Heart left ventricle (tissue), 16 donors: ENCODE data around the gene TMBIM1. TPM values are rescaled to one million over a fixed set of nuclear protein-coding genes. Genes with fewer than 3 reads are reported as not detected.

Experiments
- ATAC-seq, 4 donors: fragments of 200-7000 bp; cut with Tn5 transposase; one replicate each; pipeline ENCODE4 v1.9.1; 2020 to 2022; ENCODE audit warnings: moderate library complexity in 4 of 4, mild to moderate bottlenecking in 3 of 4, moderate number of reproducible peaks in 1 of 4
- DNase-seq, 5 donors: peaks; one replicate each; pipeline ENCODE4 v3.0.0-alpha.2; 2020
- H3K27ac ChIP-seq, 12 donors: fragments of 200-600 bp; sonication (generic) in 4 of 12; one replicate each; pipeline versions ENCODE4 v1.5.0 to v1.8.0; 2016 to 2022; ENCODE audit warnings: mild to moderate bottlenecking in 2 of 12
- H3K27me3 ChIP-seq, 9 donors: fragments of 200-600 bp; sonication (generic) in 2 of 9; one replicate each; pipeline versions ENCODE4 v1.5.1 to v1.8.0; 2016 to 2022; ENCODE audit warnings: mild to moderate bottlenecking in 3 of 9
- H3K36me3 ChIP-seq, 9 donors: fragments of 200-600 bp; sonication (generic) in 2 of 9; one replicate each; pipeline versions ENCODE4 v1.5.0 to v1.8.0; 2018 to 2022; ENCODE audit warnings: mild to moderate bottlenecking in 2 of 9
- H3K4me1 ChIP-seq, 12 donors: fragments of 200-600 bp; sonication (generic) in 4 of 12; one replicate each; pipeline versions ENCODE4 v1.5.0 to v1.8.0; 2016 to 2022; ENCODE audit warnings: mild to moderate bottlenecking in 3 of 12
- H3K4me3 ChIP-seq, 12 donors: fragments of 200-600 bp; sonication (generic) in 4 of 12; one replicate each; pipeline versions ENCODE4 v1.5.0 to v1.8.0; 2017 to 2022; ENCODE audit warnings: mild to moderate bottlenecking in 9 of 12, moderate library complexity in 4 of 12
- H3K9me3 ChIP-seq, 12 donors: fragments of 200-600 bp; sonication (generic) in 4 of 12; one replicate each; pipeline versions ENCODE4 v1.5.0 to v1.8.0; 2016 to 2022; ENCODE audit warnings: mild to moderate bottlenecking in 1 of 12
- POLR2A ChIP-seq, 2 donors: fragments of 450-650 bp; IDR thresholded peaks; one replicate each; pipeline ENCODE4 v1.6.1; 2017; ENCODE audit warnings: antibody characterized with exemption in 2 of 2, mild to moderate bottlenecking in 2 of 2, moderate library complexity in 2 of 2
- WGBS, 4 donors: extraction: QIAGEN DNeasy Blood & Tissue Kit in 2 of 4; methylation state at CpG; one replicate each; pipeline versions ENCODE4 v1.1.5 to v1.1.7; 2013 to 2018; 5-methylcytosine and 5-hydroxymethylcytosine counted together
- intact Hi-C, 10 donors: fragments of 100-400 bp; cut with DNase I; formaldehyde crosslinking; loops; one replicate each; pipeline versions ENCODE4 v1.11.1 to v1.14.2; 2022
- polyA plus RNA-seq, 2 donors: library from polyadenylated mRNA; stranded (reverse); fragments of 200-250 nt; gene quantifications; one replicate each; pipeline ENCODE4 v1.2.3, GENCODE V29; 2013
- total RNA-seq, 9 donors: library from RNA; depleted of rRNA in 2 of 9; stranded (reverse); fragments of >200 nt in 2 of 9; fragmentation: NEBNext Ultra II Directional in 3 of 9; extraction: Animal tissue kit (Norgen Biotek cat#: 25700) in 3 of 9; gene quantifications; one replicate each; pipeline versions ENCODE4 v1.1.0 to v1.2.4, GENCODE V29; 2016 to 2023
- TF ChIP-seq, protein P1 (sequence below), 12 donors: fragments of 200-600 bp; sonication (generic) in 4 of 12; IDR thresholded peaks; one replicate each; pipeline versions ENCODE4 v1.5.0 to v1.8.0; 2018 to 2022; ENCODE audit warnings: antibody characterized with exemption in 12 of 12, mild to moderate bottlenecking in 5 of 12
- donor health status: ischemic (EF 13 %, LVEDD 7.1; RV severe dilation, severe dysfunction).
- donor health status: healthy with polysubstance abuse.
- donor health status: DM: no; HTN: yes; CAD: no.
- donor health status: DM: no; HTN: no; CAD: no.
- donor health status: ischemic (EF 25% LVEDD 6.9; RV normal size, moderate dysfunction).
- donor health status: ischemic (EF 25% LVEDD 5.7; RV mildly dilated, moderate dysfunction).
- donor health status: healthy.
- donor health status: DM: yes; HTN: yes; CAD: no.
- donor health status: ischemic (EF 35%, LVEDD 5.7; RV mildly dilated, moderate dysfunction).
- donor health status: nonischemic (EF 11% LVEDD 7.7; RV severe dilation, severe dysfunction).
- donor health status: DM: yes; HTN: yes; CAD: no.
- donor health status: PGD.
- donor health status: ischemic (EF 29% LVEDD 5.4; RV normal size, mild dysfunction).
- donor health status: nonischemic (EF 23%, LVEDD 6.1; RV moderate dilation, normal function).

TMBIM1 gene
- total and polyA plus RNA-seq, 11 donors: 41.8 to 208 (median 126) TPM

DNA sequence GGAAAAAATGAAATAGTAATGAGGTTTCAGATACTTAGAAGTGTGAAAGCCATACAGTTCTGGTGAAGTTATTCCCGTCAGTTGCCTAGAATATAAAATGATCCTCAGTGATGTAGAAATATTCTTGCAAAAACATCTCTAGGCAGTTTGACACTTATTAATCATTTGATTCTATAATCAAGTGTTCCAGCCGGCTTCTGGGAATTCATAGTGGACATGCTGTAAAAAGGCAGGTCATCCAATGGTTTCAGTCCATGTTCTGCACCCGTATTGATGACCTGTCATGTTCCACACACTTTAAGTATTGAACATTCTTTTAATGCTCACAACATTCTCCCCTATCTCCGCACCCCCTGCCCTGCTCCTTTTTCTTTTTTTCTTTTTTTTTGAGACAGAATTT lies 55.5 kb downstream of the TMBIM1 start:
- intact Hi-C loops: no loop called here
- H3K4me3 ChIP-seq: no peak overlapping the region
- 89 to 96% (median 93%) methylated on average over 4 of the region's 4 CpGs for WGBS, 4 donors
- H3K27me3 ChIP-seq: no peaks in the 10 kb centered on the region
- TF ChIP-seq, protein P1, sequence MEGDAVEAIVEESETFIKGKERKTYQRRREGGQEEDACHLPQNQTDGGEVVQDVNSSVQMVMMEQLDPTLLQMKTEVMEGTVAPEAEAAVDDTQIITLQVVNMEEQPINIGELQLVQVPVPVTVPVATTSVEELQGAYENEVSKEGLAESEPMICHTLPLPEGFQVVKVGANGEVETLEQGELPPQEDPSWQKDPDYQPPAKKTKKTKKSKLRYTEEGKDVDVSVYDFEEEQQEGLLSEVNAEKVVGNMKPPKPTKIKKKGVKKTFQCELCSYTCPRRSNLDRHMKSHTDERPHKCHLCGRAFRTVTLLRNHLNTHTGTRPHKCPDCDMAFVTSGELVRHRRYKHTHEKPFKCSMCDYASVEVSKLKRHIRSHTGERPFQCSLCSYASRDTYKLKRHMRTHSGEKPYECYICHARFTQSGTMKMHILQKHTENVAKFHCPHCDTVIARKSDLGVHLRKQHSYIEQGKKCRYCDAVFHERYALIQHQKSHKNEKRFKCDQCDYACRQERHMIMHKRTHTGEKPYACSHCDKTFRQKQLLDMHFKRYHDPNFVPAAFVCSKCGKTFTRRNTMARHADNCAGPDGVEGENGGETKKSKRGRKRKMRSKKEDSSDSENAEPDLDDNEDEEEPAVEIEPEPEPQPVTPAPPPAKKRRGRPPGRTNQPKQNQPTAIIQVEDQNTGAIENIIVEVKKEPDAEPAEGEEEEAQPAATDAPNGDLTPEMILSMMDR (IDR thresholded peaks at IDR 0.05): no peak
- TF ChIP-seq POLR2A (IDR thresholded peaks at IDR 0.05): no peak
- ATAC-seq: no peak
- no peak for DNase-seq
- no peak overlapping the region for H3K27ac ChIP-seq
- peaks cover 6 to 100% (median 98%) of the 10 kb centered on the region in 9 donors for H3K36me3 ChIP-seq
- no peaks in the 10 kb centered on the region for H3K9me3 ChIP-seq
- peaks cover 0 to 22% (median 12%) of the 10 kb centered on the region in 12 donors for H3K4me1 ChIP-seq

DNA sequence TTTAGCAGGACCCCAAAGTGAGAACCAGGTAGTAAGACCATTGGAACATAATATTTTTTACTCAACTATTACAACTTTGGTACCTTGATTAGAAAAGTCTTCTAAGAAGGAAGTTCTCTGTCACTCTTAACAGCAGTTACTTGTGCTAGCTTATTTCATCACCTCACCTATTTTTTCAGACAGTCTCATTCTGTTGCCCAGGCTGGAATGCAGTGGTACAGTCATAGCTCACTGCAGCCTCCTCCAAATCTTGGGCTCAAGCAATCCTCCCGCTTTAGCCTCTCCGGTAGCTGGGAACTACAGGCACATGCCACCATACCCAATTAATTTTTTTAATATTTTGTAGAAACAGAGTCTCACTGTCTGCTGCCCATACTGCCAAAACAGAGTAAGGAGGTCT lies 57.3 kb downstream of the TMBIM1 start:
- peaks cover 0 to 28% (median 11%) of the 10 kb centered on the region in 12 donors for H3K4me1 ChIP-seq
- intact Hi-C loops: no loop called here
- H3K27me3 ChIP-seq: no peaks in the 10 kb centered on the region
- H3K4me3 ChIP-seq: no peak overlapping the region
- H3K27ac ChIP-seq: no peak overlapping the region
- DNase-seq (no peak), ATAC-seq (no peak)
- peaks cover 6 to 100% (median 98%) of the 10 kb centered on the region in 9 donors for H3K36me3 ChIP-seq
- TF ChIP-seq POLR2A (IDR thresholded peaks at IDR 0.05): no peak
- TF ChIP-seq, protein P1 (IDR thresholded peaks at IDR 0.05): no peak
- no peaks in the 10 kb centered on the region for H3K9me3 ChIP-seq
- WGBS, 4 donors: 92 to 99% (median 99%) methylated on average over 2 of the region's 2 CpGs

DNA sequence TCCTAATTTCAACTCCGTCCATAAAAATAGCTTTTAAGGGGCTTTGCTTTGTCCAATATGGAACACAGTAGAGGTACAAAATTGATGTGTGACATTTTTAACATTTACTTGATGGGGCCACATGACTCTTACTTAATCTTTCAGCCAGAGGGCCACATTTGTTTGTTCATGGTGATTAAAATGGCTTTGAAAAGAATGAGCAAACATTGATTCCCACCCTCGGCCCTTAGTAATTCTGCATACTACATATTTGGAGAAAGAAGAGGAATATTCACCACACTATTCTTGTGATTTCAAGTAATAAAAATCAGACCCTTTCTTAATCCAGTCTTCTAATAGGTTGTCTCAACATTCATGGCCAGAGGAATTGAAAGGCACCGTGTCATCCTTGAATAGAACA lies 57.8 kb downstream of the TMBIM1 start:
- 61 to 63% (median 63%) methylated on average over 3 of the region's 3 CpGs for WGBS, 4 donors
- H3K27me3 ChIP-seq: no peaks in the 10 kb centered on the region
- H3K27ac ChIP-seq: no peak overlapping the region
- peaks cover 0 to 33% (median 16%) of the 10 kb centered on the region in 12 donors for H3K4me1 ChIP-seq
- DNase-seq (no peak), ATAC-seq (no peak)
- TF ChIP-seq POLR2A (IDR thresholded peaks at IDR 0.05): no peak
- TF ChIP-seq, protein P1 (IDR thresholded peaks at IDR 0.05): no peak
- intact Hi-C loops: no loop called here
- no peak overlapping the region for H3K4me3 ChIP-seq
- H3K9me3 ChIP-seq: no peaks in the 10 kb centered on the region
- H3K36me3 ChIP-seq: peaks cover 3 to 100% (median 97%) of the 10 kb centered on the region in 9 donors

DNA sequence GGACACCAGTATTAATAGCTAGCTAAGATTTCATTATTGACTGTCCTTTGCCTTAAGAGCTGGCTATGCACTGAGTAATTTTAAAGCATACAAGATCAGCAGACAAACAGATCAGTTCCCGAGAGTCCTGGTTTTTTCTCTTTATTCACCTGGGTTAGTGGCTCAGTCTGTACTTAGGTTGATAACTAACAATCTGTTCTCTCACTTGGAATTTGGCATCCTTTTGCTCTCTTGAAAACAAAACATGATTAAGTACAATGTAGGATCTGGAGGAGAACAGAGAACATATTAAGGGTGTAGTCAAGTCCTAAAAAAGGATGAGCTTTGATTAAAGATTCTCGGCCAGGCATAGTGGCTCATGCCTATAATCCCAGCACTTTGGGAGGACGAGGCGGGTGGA lies 58.8 kb downstream of the TMBIM1 start:
- H3K36me3 ChIP-seq: peaks cover 3 to 100% (median 95%) of the 10 kb centered on the region in 9 donors
- 86 to 95% (median 92%) methylated on average over 4 of the region's 4 CpGs for whole genome bisulfite sequencing, 4 donors
- H3K27me3 ChIP-seq: no peaks in the 10 kb centered on the region
- H3K4me1 ChIP-seq: peaks cover 6 to 43% (median 26%) of the 10 kb centered on the region in 12 donors
- no peak for TF ChIP-seq POLR2A (IDR thresholded peaks at IDR 0.05)
- TF ChIP-seq, protein P1 (IDR thresholded peaks at IDR 0.05): no peak
- ATAC-seq: no peak
- no peak for DNase-seq
- H3K27ac ChIP-seq: no peak overlapping the region
- no peak overlapping the region for H3K4me3 ChIP-seq
- intact Hi-C loops: no loop called here
- no peaks in the 10 kb centered on the region for H3K9me3 ChIP-seq
